ENCODE data around the gene FXR2. TPM values are rescaled to one million over a fixed set of nuclear protein-coding genes. Genes with fewer than 3 reads are reported as not detected.

The FXR2 gene
- total RNA-seq, 1 experiment from 2014 or later: 36.4 TPM

GRCh38 chr17:7629939-7630571, 15.4 kb upstream of the FXR2 start, which contains the start of gene SHBG:
SHBG (plus strand) TSS chr17:7630135; CDS start chr17:7630173, 38 bp downstream.
- Histone ChIP-seq H2BK12ac (ENCODE audit: insufficient read length, low read depth, low read length) (no peak within 1 kb of the TSS), H3K4ac (ENCODE audit: low read depth, low read length) (no peak within 1 kb of the TSS), H3K14ac (ENCODE audit: insufficient read depth, low read length) (no peak within 1 kb of the TSS), H3K23me2 (ENCODE audit: insufficient read length, low read depth, low read length, poor library complexity, severe bottlenecking) (peaks cover 8% of the 10 kb centered on the region), H3K27me3 (ENCODE audit: insufficient read depth, low read length) (no peaks in the 10 kb centered on the region), H3K18ac (ENCODE audit: insufficient read length, low read depth, low read length) (no peak within 1 kb of the TSS), H3K27ac (ENCODE audit: insufficient read length, low read depth, low read length) (no peak within 1 kb of the TSS), H3T11ph (ENCODE audit: low read length) (no peak within 1 kb of the TSS), H2AFZ (ENCODE audit: low read length) (no peak within 1 kb of the TSS), H3K79me1 (ENCODE audit: insufficient read depth, low read depth, low read length, poor library complexity, severe bottlenecking) (no peaks in the 10 kb centered on the region), H3K79me2 (ENCODE audit: insufficient read depth, low read length) (no peaks in the 10 kb centered on the region), H4K91ac (ENCODE audit: insufficient read length, low read depth, low read length) (no peak within 1 kb of the TSS), H3K9ac (ENCODE audit: extremely low read depth, insufficient read length, low read length) (no peak within 1 kb of the TSS), H4K5ac (ENCODE audit: insufficient read length, low read depth, low read length) (no peak within 1 kb of the TSS), H2BK20ac (ENCODE audit: low read depth, low read length, poor library complexity, severe bottlenecking) (no peak within 1 kb of the TSS), H3K4me2 (ENCODE audit: insufficient read depth, insufficient read length, low read length) (no peak within 1 kb of the TSS), H3K9me3 (ENCODE audit: control insufficient read depth, low read depth, low read length) (no peaks in the 10 kb centered on the region), H3K23ac (ENCODE audit: insufficient read length, low read depth, low read length) (no peak within 1 kb of the TSS), H2BK15ac (ENCODE audit: low read depth, low read length) (no peak within 1 kb of the TSS), H2AK5ac (ENCODE audit: insufficient read length, low read length) (no peak within 1 kb of the TSS), H3K4me1 (ENCODE audit: insufficient read depth, low read length) (no peaks in the 10 kb centered on the region), H3K56ac (ENCODE audit: insufficient read length, low read depth, low read length) (no peak within 1 kb of the TSS), H2BK5ac (ENCODE audit: insufficient read length, low read length) (no peak within 1 kb of the TSS), H4K20me1 (ENCODE audit: control insufficient read depth, insufficient read depth, insufficient read length) (no peaks in the 10 kb centered on the region), H2BK120ac (ENCODE audit: low read depth, low read length, poor library complexity, severe bottlenecking) (no peak within 1 kb of the TSS), H4K8ac (replicated peaks; ENCODE audit: insufficient read length, low read depth, low read length) (no peak within 1 kb of the TSS)
- no peak within 1 kb of the TSS; a peak in 2 of 5 replicates for H3K4me3 Mint-ChIP-seq
- no CpG with 5 or more reads among the region's 13 CpGs for WGBS (ENCODE audit: extremely low coverage, insufficient read length, low lambda C conversion rate)
- no peak for DNase-seq
- TF ChIP-seq, protein P1, sequence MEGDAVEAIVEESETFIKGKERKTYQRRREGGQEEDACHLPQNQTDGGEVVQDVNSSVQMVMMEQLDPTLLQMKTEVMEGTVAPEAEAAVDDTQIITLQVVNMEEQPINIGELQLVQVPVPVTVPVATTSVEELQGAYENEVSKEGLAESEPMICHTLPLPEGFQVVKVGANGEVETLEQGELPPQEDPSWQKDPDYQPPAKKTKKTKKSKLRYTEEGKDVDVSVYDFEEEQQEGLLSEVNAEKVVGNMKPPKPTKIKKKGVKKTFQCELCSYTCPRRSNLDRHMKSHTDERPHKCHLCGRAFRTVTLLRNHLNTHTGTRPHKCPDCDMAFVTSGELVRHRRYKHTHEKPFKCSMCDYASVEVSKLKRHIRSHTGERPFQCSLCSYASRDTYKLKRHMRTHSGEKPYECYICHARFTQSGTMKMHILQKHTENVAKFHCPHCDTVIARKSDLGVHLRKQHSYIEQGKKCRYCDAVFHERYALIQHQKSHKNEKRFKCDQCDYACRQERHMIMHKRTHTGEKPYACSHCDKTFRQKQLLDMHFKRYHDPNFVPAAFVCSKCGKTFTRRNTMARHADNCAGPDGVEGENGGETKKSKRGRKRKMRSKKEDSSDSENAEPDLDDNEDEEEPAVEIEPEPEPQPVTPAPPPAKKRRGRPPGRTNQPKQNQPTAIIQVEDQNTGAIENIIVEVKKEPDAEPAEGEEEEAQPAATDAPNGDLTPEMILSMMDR (conservative IDR thresholded peaks at IDR 0.05): no peak
- H3K9me3 Mint-ChIP-seq: no peaks in the 10 kb centered on the region
- H3K27me3 Mint-ChIP-seq (ENCODE audit: low read depth): peaks cover 2% of the 10 kb centered on the region; the same call in 1 of the 2 replicates
- peaks cover 21 to 29% of the 10 kb centered on the region in 2 experiments for H3K4me1 Mint-ChIP-seq
- H3K36me3 Mint-ChIP-seq (ENCODE audit: insufficient read depth in 1 of 3, low read depth in 3 of 3): peaks cover 4 to 15% (median 14%) of the 10 kb centered on the region in 3 experiments
- no peak within 1 kb of the TSS for H3K27ac Mint-ChIP-seq

Data from H9 (cell line).